Measurements from ENCODE around the gene SEBOX.

Gene SEBOX

GRCh38 chr17:28326114-28326513 is 38.9 kb downstream of the SEBOX start:
- TF ChIP-seq RAD21 (IDR thresholded peaks at IDR 0.05; ENCODE audit: low read depth) (no peak), CREB1 (IDR thresholded peaks at IDR 0.05; ENCODE audit: low read depth) (no peak), TCF12 (IDR thresholded peaks at IDR 0.05; ENCODE audit: low read depth) (no peak), CEBPB (IDR thresholded peaks at IDR 0.05) (no peak), YY1 (IDR thresholded peaks at IDR 0.05; ENCODE audit: low read depth) (no peak), TAF1 (IDR thresholded peaks at IDR 0.05; ENCODE audit: low read depth) (no peak), NFIC (IDR thresholded peaks at IDR 0.05) (no peak), EGR1 (IDR thresholded peaks at IDR 0.05) (no peak), FOXM1 (IDR thresholded peaks at IDR 0.05; ENCODE audit: borderline replicate concordance, low read depth) (no peak), ZBTB7A (IDR thresholded peaks at IDR 0.05; ENCODE audit: low read depth) (no peak)
- TF ChIP-seq, protein P1, sequence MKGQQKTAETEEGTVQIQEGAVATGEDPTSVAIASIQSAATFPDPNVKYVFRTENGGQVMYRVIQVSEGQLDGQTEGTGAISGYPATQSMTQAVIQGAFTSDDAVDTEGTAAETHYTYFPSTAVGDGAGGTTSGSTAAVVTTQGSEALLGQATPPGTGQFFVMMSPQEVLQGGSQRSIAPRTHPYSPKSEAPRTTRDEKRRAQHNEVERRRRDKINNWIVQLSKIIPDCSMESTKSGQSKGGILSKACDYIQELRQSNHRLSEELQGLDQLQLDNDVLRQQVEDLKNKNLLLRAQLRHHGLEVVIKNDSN (IDR thresholded peaks at IDR 0.05), result no peak
- TF ChIP-seq, protein P2, sequence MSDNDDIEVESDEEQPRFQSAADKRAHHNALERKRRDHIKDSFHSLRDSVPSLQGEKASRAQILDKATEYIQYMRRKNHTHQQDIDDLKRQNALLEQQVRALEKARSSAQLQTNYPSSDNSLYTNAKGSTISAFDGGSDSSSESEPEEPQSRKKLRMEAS (IDR thresholded peaks at IDR 0.05), result no peak
- TF ChIP-seq, protein P3, sequence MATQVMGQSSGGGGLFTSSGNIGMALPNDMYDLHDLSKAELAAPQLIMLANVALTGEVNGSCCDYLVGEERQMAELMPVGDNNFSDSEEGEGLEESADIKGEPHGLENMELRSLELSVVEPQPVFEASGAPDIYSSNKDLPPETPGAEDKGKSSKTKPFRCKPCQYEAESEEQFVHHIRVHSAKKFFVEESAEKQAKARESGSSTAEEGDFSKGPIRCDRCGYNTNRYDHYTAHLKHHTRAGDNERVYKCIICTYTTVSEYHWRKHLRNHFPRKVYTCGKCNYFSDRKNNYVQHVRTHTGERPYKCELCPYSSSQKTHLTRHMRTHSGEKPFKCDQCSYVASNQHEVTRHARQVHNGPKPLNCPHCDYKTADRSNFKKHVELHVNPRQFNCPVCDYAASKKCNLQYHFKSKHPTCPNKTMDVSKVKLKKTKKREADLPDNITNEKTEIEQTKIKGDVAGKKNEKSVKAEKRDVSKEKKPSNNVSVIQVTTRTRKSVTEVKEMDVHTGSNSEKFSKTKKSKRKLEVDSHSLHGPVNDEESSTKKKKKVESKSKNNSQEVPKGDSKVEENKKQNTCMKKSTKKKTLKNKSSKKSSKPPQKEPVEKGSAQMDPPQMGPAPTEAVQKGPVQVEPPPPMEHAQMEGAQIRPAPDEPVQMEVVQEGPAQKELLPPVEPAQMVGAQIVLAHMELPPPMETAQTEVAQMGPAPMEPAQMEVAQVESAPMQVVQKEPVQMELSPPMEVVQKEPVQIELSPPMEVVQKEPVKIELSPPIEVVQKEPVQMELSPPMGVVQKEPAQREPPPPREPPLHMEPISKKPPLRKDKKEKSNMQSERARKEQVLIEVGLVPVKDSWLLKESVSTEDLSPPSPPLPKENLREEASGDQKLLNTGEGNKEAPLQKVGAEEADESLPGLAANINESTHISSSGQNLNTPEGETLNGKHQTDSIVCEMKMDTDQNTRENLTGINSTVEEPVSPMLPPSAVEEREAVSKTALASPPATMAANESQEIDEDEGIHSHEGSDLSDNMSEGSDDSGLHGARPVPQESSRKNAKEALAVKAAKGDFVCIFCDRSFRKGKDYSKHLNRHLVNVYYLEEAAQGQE (IDR thresholded peaks at IDR 0.05; ENCODE audit: low read depth), result no peak

DNA sequence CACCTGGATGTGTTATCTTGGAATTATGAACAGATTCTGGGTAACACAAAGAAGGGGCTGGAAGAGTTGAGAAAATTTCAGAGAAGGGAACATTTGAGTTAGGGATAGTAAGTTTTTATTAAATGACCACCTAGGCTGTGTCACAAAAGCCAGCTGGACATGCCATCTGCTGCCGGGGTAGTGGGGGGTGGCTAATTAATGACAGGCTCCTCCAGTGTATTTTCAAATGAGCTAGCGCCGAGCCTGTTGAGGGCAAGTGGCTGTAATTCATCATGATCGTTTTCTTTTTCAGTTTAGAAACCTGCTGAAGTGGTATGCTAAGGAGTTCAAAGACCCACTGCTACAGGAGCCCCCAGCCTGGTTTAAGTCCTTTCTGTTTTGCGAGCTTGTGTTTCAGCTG is 39.8 kb downstream of the SEBOX start:
- TF ChIP-seq TEAD4 (IDR thresholded peaks at IDR 0.05), result no peak
- no peak for TF ChIP-seq YY1 (IDR thresholded peaks at IDR 0.05; ENCODE audit: low read depth)
- TF ChIP-seq RAD21 (IDR thresholded peaks at IDR 0.05; ENCODE audit: low read depth), result no peak
- no peak for TF ChIP-seq NFIC (IDR thresholded peaks at IDR 0.05)
- TF ChIP-seq, protein P3 (IDR thresholded peaks at IDR 0.05; ENCODE audit: low read depth), result no peak
- TF ChIP-seq TAF1 (IDR thresholded peaks at IDR 0.05; ENCODE audit: low read depth), result no peak

DNA sequence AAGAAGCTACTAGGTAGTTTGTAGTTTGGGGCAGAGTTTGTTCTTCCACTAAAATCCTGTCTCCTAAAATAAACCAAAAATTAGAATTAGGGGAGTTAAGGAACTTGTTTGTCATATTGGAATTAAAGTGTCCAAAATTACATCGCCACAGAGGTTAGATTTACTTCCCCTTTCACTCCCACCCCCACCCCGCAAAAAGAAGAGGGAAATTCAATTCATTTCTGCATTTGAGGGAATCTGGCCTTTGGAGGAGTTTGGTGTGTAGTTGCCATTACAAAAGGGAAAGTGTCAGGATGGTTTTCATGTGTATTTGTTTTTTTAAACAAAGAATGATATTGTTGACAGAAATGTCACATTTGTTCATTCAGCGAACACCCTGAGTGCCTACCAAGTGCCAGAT is 40.2 kb downstream of the SEBOX start:
- TF ChIP-seq TAF1 (IDR thresholded peaks at IDR 0.05; ENCODE audit: low read depth) (no peak), EP300 (IDR thresholded peaks at IDR 0.05; ENCODE audit: borderline replicate concordance) (no peak)

DNA sequence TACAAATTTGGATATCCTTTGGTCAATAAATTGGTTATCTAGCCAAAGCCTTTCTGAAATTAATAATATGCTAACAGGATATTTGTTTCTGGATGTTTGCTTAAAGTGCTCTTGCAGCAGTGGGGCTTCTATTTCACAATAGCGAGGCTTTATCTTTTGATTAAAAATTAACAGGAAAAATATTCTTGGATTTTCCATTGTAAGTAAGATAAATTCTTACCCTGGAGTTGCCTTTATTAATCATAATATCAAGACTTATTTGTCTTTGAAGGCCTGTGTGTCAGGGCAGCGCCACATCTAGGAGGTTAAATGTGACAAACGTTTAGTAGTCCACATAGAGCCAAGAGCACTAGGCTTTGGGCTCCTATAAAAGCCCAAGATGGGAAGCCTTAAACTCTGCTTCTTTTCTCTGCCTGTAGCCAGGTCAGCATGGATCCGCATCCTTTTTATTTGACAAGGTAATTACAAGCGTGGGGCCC is 40.7 kb downstream of the SEBOX start:
- TF ChIP-seq, protein P3 (IDR thresholded peaks at IDR 0.05; ENCODE audit: low read depth), result no peak
- TF ChIP-seq ZBTB7A (IDR thresholded peaks at IDR 0.05; ENCODE audit: low read depth), result no peak
- no peak for TF ChIP-seq EP300 (IDR thresholded peaks at IDR 0.05; ENCODE audit: borderline replicate concordance)
- no peak for TF ChIP-seq TAF1 (IDR thresholded peaks at IDR 0.05; ENCODE audit: low read depth)
- TF ChIP-seq FOXM1 (IDR thresholded peaks at IDR 0.05; ENCODE audit: borderline replicate concordance, low read depth), result no peak
- TF ChIP-seq RAD21 (IDR thresholded peaks at IDR 0.05; ENCODE audit: low read depth), result no peak
- TF ChIP-seq TCF12 (IDR thresholded peaks at IDR 0.05; ENCODE audit: low read depth), result no peak

- TF ChIP-seq NFIC (IDR thresholded peaks at IDR 0.05), result no peak
- TF ChIP-seq, protein P3 (IDR thresholded peaks at IDR 0.05; ENCODE audit: low read depth), result no peak
- TF ChIP-seq, protein P2 (IDR thresholded peaks at IDR 0.05), result no peak
- no peak for TF ChIP-seq EP300 (IDR thresholded peaks at IDR 0.05; ENCODE audit: borderline replicate concordance)
- TF ChIP-seq FOXM1 (IDR thresholded peaks at IDR 0.05; ENCODE audit: borderline replicate concordance, low read depth), result no peak
These were observed 44.6 kb downstream of the SEBOX start for GRCh38 chr17:28320215-28321061.
